ENCODE results near the gene C2CD4C.
"Not testable (repeated sequence)": the region's sequence is repeated elsewhere in the genome, so short reads cannot be mapped to it uniquely, and the experiment has no call there.

The C2CD4C gene

DNA sequence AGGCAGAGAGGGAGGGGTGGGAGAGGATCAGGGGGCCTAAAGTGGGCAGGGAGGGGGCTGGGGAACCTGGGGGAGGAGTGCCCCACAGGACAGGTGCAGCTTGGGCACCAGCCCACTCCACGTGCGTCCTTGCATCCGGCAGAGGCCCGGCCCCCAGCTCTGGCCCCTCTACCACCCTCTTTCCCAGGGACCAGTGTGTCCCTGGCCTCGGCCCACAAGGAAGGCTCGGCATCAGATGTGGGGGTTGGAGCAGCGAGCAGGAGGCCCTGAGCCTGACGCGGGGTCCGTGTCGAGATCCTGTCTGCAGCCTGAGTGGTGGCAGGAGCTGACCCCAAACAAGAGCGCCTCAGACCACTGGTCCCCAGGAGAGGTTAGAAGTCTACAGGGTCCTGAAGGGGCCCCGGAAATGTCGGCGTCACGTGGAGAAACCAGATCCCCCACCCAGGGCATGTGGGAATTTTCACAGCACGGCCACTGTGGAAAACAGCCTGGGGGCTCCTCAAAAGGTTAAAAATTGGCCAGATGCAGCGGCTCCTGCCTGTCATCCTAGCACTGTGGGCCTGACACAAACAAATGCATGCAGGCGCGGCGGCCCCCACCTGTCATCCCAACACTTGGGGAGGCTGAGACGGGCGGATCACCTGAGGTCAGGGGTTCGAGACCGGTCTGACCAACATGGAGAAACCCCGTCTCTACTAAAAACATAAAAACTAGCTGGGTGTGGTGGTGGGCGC lies 30.4 kb upstream of the C2CD4C start:
- DNase-seq (ENCODE audit: low read depth in 2 of 2) = no peak

DNA sequence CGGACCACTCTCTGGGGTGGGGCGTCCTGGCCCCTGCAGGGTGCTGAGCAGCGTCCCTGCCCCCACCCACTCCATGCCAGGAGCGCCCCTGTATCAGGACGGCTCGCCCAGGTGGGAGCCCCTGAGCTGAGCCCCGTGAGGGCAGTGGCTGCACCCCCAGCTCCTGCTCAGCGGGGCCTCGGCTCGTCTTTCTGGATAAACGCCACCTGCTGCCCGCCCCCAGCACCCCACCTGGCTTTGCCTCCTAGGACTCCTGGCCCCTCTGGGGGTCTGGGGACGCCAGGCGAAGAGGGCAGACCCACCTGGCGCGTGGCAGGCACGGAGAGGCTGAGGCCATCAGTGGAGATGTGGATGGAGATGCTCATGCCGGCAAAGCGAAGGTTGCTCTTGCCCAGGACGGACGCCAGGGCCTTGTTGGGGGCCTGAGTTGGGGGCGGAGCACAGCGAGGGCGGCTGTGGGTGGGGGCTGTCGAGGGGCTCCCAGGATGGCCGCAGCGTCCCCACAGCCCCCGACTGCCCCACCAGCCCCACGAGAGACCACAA lies 29.5 kb upstream of the C2CD4C start:
- no peak for DNase-seq (ENCODE audit: low read depth in 2 of 2)

- no peak for DNase-seq (ENCODE audit: low read depth in 2 of 2)
These were observed 28.1 kb upstream of the C2CD4C start for GRCh38 chr19:437041-437440.

DNA sequence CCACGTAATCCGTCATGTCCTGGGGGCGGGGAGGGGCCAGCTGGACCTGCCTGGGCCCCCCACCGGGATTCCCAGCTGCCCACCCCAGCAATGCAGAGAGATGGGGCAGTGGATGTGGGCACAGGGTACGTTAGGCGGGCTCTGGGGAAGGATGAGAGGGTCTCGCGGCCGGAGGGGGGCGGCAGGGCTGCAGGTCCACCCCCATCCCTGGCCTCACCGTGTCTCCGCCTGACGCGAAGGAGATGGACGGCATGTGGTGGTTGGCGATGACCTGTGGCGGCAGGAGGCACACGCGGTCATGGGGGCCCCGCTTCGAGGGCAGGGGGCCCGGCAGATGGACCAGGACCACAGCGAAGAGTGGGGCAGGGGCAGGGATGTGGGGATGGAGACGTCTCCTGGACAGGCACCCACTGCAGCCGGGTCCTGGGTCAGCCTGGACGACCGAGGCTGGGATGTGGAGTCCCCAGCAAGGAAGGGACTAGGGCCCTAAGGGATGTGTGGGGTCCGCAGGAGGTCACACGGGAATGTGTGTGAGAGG lies 27.5 kb upstream of the C2CD4C start:
- DNase-seq (ENCODE audit: low read depth in 2 of 2) = no peak

DNA sequence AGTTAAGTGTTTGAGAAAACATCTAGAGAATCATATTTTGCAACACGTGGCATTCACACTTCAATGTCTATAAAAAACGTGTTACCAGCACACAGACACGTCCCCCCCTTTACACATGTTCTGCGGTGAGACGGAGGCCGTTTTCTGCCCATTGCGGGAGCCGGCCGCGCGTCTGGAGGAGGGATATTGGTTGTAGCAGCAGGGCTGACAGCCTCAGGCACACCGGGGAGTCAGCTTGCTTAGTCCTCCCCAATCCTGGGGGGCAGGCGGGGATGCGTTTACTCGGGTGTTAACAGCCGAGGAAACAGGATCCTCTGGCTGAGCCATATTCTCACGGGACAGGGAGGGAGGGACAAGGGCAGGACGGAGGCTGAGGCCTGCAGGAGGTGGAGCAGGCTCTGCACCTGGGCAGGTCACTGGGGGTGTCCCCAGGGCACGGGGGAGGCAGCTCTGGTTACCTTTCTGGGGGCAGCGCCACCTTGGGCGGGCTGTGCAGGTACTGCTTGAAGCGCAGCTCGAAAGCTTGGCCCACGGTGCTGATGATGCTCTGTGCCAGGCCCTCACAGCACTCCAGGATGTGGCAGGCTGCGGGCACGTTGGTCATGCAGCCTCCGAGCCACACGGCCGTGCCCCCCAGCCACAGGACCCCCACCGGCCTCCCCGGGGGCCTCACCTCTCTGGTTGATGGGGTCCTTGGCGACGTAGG lies 26.9 kb upstream of the C2CD4C start:
- no peak for DNase-seq (ENCODE audit: low read depth in 2 of 2)

- no peak for DNase-seq (ENCODE audit: low read depth in 2 of 2)
These were observed 26.2 kb upstream of the C2CD4C start for GRCh38 chr19:435056-435706.

DNA sequence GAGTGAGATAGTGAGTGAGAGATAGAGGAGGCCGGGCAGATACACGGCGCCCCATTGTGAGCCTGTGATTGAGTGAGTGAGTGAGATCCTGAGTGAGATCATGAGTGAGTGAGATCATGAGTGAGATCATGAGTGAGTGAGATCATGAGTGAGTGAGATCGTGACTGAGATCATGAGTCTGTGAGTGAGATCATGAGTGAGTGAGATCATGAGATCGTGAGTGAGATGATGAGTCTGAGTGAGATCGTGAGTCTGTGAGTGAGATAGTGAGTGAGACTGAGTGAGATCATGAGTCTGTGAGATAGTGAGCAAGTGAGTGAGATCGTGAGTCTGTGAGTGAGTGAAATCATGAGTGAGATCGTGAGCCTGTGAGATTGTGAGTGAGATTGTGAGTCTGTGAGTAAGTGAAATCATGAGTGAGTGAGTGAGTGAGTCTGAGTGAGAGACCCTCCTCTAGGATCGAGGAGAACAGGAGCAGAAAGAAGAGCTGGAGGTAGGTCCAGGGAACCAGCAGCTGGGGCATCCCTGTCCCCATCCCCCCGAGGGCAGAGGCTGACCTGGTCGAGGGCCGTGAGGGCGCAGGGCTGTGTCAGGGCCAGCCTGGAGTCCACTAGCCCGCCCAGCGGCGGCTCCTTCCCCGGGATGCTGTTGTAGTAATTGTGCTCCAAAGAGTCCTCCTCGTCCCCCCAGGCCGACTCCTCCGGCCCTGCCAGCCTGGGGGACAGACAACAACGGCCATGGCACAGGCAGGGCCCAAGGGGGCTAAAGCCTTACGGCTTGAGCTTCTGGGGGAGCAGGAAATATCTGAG lies 25.4 kb upstream of the C2CD4C start:
- no peak for DNase-seq (ENCODE audit: low read depth in 2 of 2)

DNA sequence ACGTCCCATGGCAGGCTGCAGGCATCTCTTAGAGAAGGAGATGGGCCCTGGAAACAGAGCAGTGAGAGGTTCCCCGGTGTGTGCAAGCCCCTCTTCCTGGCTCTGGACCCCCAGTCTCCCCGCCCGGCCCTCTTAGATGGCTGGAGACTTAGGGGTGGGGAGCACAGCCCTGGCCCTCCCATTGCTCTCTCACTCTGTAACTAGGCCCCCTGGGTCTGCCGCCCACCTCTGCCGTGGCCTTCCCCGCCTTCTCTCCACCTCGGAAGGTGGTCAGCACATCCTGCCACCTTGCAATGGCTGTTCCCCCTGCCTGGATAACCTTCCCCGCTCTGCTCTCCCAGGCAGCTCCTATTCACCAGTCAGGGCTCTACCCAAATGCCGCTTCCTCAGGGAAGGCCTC lies 21.8 kb upstream of the C2CD4C start:
- no peak for DNase-seq (ENCODE audit: low read depth in 2 of 2)

GRCh38 chr19:428149-428548 lies 19.2 kb upstream of the C2CD4C start:
- DNase-seq (ENCODE audit: low read depth in 2 of 2) = no peak

- not testable (repeated sequence) for DNase-seq (ENCODE audit: low read depth in 2 of 2)
These were observed 18.7 kb upstream of the C2CD4C start for GRCh38 chr19:427675-428074.

- no peak for DNase-seq (ENCODE audit: low read depth in 2 of 2)
These were observed 17.9 kb upstream of the C2CD4C start for GRCh38 chr19:426725-427445.

DNA sequence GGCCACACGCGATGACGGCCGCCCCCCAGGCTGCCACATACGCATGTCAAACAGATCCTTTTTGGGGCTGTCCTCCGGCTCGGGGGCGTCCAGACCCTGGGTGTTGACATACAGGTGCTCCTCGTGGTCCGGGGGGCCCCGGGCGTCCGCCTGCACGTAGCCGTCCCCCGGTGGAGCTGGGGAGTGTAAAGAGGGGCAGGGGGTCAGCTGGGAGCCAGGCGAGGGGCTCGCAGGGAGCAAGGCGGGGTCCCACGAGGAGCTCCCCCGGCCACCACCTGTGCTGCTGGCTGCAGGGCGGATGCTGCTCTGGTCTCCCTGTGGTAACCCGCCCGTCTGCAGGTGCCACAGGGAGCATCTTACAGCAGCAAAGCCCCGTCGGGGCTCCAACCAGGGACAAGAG lies 16.1 kb upstream of the C2CD4C start:
- DNase-seq (ENCODE audit: low read depth in 2 of 2) = no peak

- no peak for DNase-seq (ENCODE audit: low read depth in 2 of 2)
These were observed 15.6 kb upstream of the C2CD4C start for GRCh38 chr19:424546-424945.

GRCh38 chr19:423691-424466 lies 14.9 kb upstream of the C2CD4C start:
- DNase-seq (ENCODE audit: low read depth in 2 of 2) = no peak

GRCh38 chr19:422917-423226 lies 13.9 kb upstream of the C2CD4C start:
- not testable (repeated sequence) for DNase-seq (ENCODE audit: low read depth in 2 of 2)

GRCh38 chr19:422213-422916 lies 13.4 kb upstream of the C2CD4C start:
- DNase-seq (ENCODE audit: low read depth in 2 of 2) = no peak

DNA sequence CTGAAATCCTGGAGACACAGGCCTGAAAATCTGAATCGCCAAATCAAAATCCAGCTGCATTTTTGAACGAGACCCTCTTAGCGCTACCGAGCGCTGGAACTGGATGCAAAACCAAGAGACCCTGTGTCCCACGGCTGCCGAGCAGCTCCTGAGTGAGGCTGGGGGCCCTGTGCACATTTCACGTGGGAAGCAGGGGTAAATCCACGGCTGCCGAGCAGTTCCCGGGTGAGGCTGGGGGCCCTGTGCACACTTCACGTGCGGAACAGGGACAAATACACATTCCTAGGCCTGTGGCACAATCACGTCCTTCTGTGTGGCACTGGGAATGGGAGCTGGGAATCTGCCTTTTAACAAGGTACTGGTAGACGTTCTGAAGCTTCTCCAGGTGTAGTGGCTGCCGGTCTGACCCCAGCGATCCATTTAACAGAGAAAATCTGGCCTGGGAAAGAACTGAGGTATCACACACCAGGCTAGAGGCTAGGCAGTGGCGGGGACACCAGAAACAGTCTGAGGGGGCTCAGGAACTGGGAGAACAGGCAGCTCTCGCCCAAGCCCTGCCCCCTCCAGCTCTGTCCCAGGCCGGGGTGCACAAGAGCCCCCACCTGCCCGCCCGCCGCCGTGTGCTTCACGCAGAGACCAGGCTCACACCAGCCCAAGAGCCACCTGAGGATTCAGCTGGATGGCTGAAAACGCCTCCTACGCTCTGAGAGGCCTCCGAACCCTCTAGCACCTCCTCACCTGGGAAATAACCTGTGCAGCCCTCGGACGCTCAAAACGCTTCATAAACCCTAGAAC lies 11.0 kb upstream of the C2CD4C start:
- no peak for DNase-seq (ENCODE audit: low read depth in 2 of 2)

- no peak for DNase-seq (ENCODE audit: low read depth in 2 of 2)
These were observed 10.1 kb upstream of the C2CD4C start for GRCh38 chr19:418761-419671.

All from fibroblast of skin of left biceps (primary cell).